Ishikawa (cell line): ENCODE measurements around the gene PRKCB.

ENCODE experiments used
- CEBPB ChIP-seq: IDR thresholded peaks from 2 replicates; pipeline ENCODE4 v1.6.1; 2012
- CREB1 ChIP-seq: IDR thresholded peaks from 2 replicates; pipeline ENCODE4 v1.6.1; 2012; ENCODE audit warnings: low read depth
- EGR1 ChIP-seq: IDR thresholded peaks from 2 replicates; pipeline ENCODE4 v1.6.1; 2012
- EP300 ChIP-seq: IDR thresholded peaks from 2 replicates; pipeline ENCODE4 v1.6.1; 2012; ENCODE audit warnings: borderline replicate concordance
- FOXM1 ChIP-seq: IDR thresholded peaks from 2 replicates; pipeline ENCODE4 v1.6.1; 2012; ENCODE audit warnings: low read depth, borderline replicate concordance
- NFIC ChIP-seq: IDR thresholded peaks from 2 replicates; pipeline ENCODE4 v1.6.1; 2012
- RAD21 ChIP-seq: IDR thresholded peaks from 2 replicates; pipeline ENCODE4 v1.6.1; 2012; ENCODE audit warnings: low read depth
- TAF1 ChIP-seq: IDR thresholded peaks from 2 replicates; pipeline ENCODE4 v1.6.1; 2012; ENCODE audit warnings: low read depth, mild to moderate bottlenecking
- TCF12 ChIP-seq: IDR thresholded peaks from 2 replicates; pipeline ENCODE4 v1.6.1; 2012; ENCODE audit warnings: low read depth
- TEAD4 ChIP-seq: IDR thresholded peaks from 2 replicates; pipeline ENCODE4 v1.6.1; 2012
- YY1 ChIP-seq: IDR thresholded peaks from 2 replicates; pipeline ENCODE4 v1.6.1; 2012; ENCODE audit warnings: low read depth
- ZBTB7A ChIP-seq: IDR thresholded peaks from 2 replicates; pipeline ENCODE4 v1.6.1; 2012; ENCODE audit warnings: low read depth
- TF ChIP-seq, protein P1 (sequence below): IDR thresholded peaks from 2 replicates; pipeline ENCODE4 v1.6.1; 2012
- TF ChIP-seq, protein P2 (sequence below): IDR thresholded peaks from 2 replicates; pipeline ENCODE4 v1.6.1; 2012
- TF ChIP-seq, protein P3 (sequence below): IDR thresholded peaks from 2 replicates; pipeline ENCODE4 v1.6.1; 2012; ENCODE audit warnings: low read depth, mild to moderate bottlenecking

The PRKCB gene

DNA sequence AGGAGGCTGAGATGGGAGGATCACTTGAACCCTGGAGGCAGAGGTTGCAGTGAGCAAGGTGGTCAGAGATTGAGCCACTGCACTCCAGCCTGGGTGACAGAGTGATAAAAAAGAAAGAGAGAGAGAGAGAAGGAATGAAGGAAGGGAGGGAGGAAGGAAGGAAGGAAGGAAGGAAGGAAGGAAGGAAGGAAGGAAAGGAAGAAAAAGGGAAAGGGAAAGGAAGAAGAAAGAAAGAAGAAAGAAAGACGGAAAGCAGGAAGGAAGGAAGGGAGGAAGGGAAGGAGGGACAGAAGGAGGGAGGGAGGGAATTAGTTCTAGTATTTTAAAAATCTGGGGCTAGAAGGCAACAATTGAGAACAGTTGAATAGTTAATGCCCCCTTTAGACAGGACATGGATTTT lies 258.9 kb downstream of the PRKCB start:
- TF ChIP-seq, protein P1, sequence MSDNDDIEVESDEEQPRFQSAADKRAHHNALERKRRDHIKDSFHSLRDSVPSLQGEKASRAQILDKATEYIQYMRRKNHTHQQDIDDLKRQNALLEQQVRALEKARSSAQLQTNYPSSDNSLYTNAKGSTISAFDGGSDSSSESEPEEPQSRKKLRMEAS = no peak
- TF ChIP-seq RAD21 = no peak
- TF ChIP-seq FOXM1 = no peak
- TF ChIP-seq EP300 = no peak
- no peak for TF ChIP-seq TCF12
- TF ChIP-seq, protein P2, sequence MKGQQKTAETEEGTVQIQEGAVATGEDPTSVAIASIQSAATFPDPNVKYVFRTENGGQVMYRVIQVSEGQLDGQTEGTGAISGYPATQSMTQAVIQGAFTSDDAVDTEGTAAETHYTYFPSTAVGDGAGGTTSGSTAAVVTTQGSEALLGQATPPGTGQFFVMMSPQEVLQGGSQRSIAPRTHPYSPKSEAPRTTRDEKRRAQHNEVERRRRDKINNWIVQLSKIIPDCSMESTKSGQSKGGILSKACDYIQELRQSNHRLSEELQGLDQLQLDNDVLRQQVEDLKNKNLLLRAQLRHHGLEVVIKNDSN = no peak
- TF ChIP-seq, protein P3, sequence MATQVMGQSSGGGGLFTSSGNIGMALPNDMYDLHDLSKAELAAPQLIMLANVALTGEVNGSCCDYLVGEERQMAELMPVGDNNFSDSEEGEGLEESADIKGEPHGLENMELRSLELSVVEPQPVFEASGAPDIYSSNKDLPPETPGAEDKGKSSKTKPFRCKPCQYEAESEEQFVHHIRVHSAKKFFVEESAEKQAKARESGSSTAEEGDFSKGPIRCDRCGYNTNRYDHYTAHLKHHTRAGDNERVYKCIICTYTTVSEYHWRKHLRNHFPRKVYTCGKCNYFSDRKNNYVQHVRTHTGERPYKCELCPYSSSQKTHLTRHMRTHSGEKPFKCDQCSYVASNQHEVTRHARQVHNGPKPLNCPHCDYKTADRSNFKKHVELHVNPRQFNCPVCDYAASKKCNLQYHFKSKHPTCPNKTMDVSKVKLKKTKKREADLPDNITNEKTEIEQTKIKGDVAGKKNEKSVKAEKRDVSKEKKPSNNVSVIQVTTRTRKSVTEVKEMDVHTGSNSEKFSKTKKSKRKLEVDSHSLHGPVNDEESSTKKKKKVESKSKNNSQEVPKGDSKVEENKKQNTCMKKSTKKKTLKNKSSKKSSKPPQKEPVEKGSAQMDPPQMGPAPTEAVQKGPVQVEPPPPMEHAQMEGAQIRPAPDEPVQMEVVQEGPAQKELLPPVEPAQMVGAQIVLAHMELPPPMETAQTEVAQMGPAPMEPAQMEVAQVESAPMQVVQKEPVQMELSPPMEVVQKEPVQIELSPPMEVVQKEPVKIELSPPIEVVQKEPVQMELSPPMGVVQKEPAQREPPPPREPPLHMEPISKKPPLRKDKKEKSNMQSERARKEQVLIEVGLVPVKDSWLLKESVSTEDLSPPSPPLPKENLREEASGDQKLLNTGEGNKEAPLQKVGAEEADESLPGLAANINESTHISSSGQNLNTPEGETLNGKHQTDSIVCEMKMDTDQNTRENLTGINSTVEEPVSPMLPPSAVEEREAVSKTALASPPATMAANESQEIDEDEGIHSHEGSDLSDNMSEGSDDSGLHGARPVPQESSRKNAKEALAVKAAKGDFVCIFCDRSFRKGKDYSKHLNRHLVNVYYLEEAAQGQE = no peak
- no peak for TF ChIP-seq TEAD4
- no peak for TF ChIP-seq NFIC
- no peak for TF ChIP-seq CEBPB
- no peak for TF ChIP-seq ZBTB7A
- TF ChIP-seq CREB1 = no peak
- TF ChIP-seq TAF1 = no peak
- no peak for TF ChIP-seq YY1
- no peak for TF ChIP-seq EGR1

DNA sequence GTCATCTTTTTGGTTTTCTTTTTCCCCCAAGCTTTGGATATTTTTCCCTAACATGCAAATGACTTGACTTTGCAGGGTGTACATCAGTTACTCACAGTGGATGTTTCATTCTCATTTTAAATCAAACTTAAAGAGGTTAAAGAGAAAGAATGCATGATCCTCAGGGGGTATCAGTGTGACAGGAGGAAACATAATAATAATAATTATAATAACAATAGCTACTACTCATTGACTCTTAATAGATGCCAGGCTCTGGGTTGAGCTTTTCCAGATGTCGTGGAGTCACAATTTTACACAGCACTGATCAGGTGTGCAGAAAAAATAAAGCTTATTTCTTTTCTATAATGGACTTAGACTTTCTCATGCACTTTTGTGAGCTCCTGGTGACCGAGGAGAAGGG lies 263.1 kb downstream of the PRKCB start:
- TF ChIP-seq FOXM1 (no peak), RAD21 (no peak), TEAD4 (no peak), CREB1 (no peak), EGR1 (no peak), NFIC (no peak), TCF12 (no peak), TAF1 (no peak), CEBPB (no peak)
- TF ChIP-seq, protein P1 = no peak
- TF ChIP-seq, protein P3 = no peak
- TF ChIP-seq, protein P2 = no peak

DNA sequence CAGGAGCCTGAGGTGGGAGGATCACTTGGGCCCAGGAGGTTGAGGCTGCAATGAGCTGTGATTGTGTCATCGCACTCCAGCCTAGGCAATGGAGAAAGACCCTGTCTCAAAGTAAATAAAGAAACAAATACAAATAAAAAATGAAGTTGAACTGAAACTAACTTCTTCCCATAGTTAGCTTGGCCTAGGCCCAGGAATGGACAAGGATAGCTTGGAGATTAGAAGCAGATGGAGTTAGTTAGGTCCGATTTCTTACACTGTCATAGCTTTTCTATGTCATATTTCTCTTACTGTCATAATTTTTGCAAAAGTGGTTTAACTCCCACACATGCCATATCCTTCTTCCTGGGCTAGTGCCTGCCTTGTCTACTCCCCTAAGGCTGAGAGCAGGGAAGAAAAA lies 265.6 kb downstream of the PRKCB start:
- TF ChIP-seq EP300 (no peak), FOXM1 (no peak), TEAD4 (no peak), EGR1 (no peak)
- TF ChIP-seq, protein P1 = no peak

DNA sequence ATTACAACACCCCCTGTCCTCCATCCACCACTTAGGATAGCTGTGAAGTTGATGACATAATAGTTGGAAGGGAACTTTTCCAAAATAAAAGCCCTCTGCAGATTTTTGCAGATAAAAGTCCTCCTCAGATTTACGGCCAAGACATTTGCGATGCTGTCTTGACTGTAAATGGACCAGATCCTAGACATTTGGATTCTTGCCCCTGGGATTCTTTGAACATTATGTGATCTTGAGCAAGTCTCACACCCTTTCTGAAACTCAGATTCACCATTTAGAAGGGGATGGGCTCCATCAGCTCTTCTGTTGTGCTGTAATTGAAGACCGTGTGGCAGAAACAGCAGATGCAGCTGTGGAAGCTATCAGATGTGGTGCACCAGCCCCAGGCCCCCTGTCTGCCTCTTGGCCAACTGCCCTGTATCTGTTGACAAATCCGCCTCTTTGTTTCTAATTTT lies 266.5 kb downstream of the PRKCB start:
- TF ChIP-seq EGR1 (no peak), TCF12 (no peak), ZBTB7A (no peak), CREB1 (no peak), RAD21 (no peak), CEBPB (no peak), FOXM1 (no peak), NFIC (no peak), YY1 (no peak), TAF1 (no peak), TEAD4 (no peak)
- TF ChIP-seq, protein P1 = no peak
- TF ChIP-seq, protein P2 = no peak
- TF ChIP-seq, protein P3 = no peak
